HEK293T (cell line): Measurements from ENCODE around the gene CYB5A.

Source experiments
- BHLHE40 ChIP-seq: fragments of 450-650 bp; IDR thresholded peaks from 2 replicates; pipeline ENCODE4 v1.6.1; 2016; ENCODE audit warnings: mild to moderate bottlenecking, moderate library complexity, borderline replicate concordance
- FOXA1 ChIP-seq: fragments of 450-650 bp; IDR thresholded peaks from 2 replicates; pipeline ENCODE4 v1.6.1; 2016; ENCODE audit warnings: mild to moderate bottlenecking
- FOXM1 ChIP-seq: fragments of 450-650 bp; IDR thresholded peaks from 2 replicates; pipeline ENCODE4 v1.6.1; 2017; ENCODE audit warnings: mild to moderate bottlenecking, borderline replicate concordance
- L3MBTL2 ChIP-seq: fragments of 450-650 bp; conservative IDR thresholded peaks from 2 replicates; pipeline ENCODE4 v1.6.1; 2016; ENCODE audit warnings: mild to moderate bottlenecking
- NFRKB ChIP-seq: fragments of 450-650 bp; IDR thresholded peaks from 2 replicates; pipeline ENCODE4 v1.6.1; 2016; ENCODE audit warnings: mild to moderate bottlenecking, moderate library complexity
- SUZ12 ChIP-seq: fragments of 450-650 bp; IDR thresholded peaks from 2 replicates; pipeline ENCODE4 v1.6.1; 2016; ENCODE audit warnings: mild to moderate bottlenecking
- TARDBP ChIP-seq: fragments of 450-650 bp; IDR thresholded peaks from 2 replicates; pipeline ENCODE4 v1.6.1; 2016
- ZNF384 ChIP-seq: fragments of 450-650 bp; IDR thresholded peaks from 2 replicates; pipeline ENCODE4 v1.6.1; 2016

- TF ChIP-seq FOXA1 (no peak), FOXM1 (no peak), TARDBP (no peak), ZNF384 (no peak), NFRKB (no peak), L3MBTL2 (no peak), SUZ12 (no peak), BHLHE40 (no peak)
These were observed 27.3 kb downstream of the CYB5A start for GRCh38 chr18:74264303-74265020.
